ENCODE measurements around the gene RALGAPB.
A peak's percentile ranks its signal among the peaks of the same experiment; 100 is the strongest.
"Not testable (repeated sequence)": the region's sequence is repeated elsewhere in the genome, so short reads cannot be mapped to it uniquely, and the experiment has no call there.

Gene RALGAPB

DNA sequence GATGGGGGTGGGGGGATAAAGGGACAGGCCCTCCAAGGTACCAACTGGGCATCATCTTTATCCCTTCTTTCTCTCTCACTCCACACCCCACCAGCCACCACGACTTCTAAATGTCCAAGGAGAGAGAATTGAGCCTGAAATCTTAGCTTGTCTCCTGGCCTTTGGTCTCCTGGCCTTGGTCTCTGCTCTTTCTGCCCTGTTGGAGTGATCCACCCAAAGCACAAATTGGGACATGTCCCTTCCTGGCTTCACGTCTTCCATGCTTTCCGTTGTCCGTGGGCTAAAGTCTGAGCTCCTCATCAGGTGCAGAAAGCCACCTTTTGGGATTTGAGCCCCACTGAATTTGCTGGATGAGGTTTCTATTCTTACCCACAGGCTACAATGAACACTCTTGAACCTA is 116.7 kb downstream of the RALGAPB start:
- DNase-seq, result no peak

DNA sequence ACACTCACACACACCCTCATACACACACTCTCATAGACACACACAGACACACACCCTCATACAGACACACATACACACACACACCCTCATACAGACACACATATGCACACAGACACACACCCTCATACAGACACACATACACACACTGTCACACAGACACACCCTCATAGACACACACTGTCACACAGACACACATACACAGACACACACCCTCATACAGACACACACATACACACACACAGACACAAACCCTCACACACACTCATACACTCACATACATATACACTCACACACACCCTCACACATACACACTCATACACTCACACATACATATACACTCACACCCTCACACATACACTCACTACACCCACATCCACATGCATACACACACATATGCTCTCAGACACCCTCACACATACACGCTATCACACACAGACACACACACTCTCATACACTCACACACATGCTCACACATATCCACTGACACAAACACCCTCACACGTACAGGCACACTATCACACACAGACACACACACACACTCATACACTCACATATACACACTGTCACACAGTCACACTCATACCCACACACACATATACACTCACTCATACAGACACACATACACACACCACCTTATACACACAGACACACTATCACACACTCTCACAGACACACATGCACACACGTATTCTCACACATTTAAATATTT is 117.5 kb downstream of the RALGAPB start:
- no peak for DNase-seq

- DNase-seq, result no peak
These were observed 118.2 kb downstream of the RALGAPB start for GRCh38 chr20:38590676-38591473.

DNA sequence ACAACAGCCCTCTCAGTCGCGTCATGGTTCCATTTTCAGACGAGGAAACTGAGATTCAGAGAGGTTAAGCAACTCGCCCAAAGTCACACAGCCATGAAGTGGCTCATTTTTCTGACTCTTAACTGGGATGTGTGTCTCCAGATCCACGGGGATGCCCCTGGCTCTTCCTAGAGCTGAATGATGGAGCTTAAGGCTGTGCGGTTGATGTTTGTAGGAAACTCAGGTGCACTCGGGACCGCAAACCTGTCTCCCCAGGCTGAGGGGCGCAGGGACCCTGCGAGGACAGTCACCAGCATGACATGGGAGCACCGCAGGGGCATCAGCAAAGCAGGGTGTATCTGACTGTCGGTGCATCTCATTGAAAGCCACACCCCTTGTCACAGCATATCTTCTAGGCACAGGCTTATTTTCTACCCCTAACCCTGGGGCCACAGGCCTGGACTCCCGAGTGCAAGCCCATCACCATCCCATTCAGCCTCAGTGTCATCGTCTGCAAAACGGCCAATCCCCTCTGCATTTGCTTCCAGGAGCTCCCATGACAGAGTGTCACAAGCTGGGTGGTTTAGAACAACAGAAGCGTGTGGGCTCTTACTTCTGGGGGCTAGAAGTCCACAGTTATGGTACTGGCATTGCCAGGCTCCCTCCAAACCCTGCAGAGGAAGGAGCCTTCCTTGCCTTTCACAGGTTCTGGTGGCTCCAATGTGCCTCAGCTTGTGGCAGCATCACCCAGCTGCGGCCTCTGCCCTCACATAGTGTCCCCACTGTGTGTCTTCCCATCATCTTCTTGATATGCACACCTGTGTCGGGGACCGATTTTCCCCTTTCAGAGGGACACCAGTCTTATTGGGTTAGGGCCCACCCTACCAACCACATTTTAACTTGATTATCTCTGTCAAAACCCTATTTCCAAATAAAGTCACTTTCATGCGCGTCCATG is 119.1 kb downstream of the RALGAPB start:
- DNase-seq, result no peak

DNA sequence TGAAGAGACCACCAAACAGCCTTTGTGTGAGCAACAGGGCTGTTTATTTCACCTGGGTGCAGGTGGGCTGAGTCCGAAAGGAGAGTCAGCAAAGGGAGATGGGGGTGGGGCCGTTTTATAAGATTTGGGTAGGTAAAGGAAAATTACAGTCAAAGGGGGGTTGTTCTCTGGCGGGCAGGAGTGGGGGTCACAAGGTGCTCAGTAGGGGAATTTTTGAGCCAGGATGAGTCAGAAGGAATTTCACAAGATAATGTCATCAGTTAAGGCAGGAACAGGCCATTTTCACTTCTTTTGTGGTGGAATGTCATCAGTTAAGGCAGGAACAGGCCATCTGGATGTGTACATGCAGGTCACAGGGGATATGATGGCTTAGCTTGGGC is 119.8 kb downstream of the RALGAPB start:
- not testable (repeated sequence) for DNase-seq

GRCh38 chr20:38594281-38594680 is 121.6 kb downstream of the RALGAPB start:
- DNase-seq, result not testable (repeated sequence)

GRCh38 chr20:38595886-38596285 is 123.2 kb downstream of the RALGAPB start:
- not testable (repeated sequence) for DNase-seq

DNA sequence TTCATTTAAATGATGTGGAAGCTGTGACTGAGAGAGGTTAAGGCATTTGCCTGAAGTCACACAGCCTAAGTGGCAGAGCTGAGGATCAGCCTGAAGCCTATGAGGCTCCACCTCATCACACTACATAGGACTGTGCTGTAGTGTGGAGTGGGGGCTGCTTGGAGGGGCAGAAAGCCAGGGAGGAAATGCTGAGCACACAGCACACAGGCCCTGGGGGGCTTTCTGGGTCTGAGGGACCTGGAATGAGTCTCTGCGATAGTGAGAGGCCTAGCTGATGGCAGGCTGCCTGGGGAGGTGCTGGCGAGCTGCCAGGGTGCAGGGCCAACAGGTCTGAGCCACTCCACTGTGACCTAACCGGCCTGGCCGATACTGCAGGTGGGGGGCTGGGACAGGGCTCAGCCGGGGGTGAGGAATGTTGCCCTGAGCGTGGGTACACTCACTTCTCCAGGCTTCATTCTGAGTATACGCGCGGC is 126.8 kb downstream of the RALGAPB start:
- DNase-seq, result no peak

GRCh38 chr20:38600057-38600456 is 127.4 kb downstream of the RALGAPB start:
- DNase-seq, result no peak

DNA sequence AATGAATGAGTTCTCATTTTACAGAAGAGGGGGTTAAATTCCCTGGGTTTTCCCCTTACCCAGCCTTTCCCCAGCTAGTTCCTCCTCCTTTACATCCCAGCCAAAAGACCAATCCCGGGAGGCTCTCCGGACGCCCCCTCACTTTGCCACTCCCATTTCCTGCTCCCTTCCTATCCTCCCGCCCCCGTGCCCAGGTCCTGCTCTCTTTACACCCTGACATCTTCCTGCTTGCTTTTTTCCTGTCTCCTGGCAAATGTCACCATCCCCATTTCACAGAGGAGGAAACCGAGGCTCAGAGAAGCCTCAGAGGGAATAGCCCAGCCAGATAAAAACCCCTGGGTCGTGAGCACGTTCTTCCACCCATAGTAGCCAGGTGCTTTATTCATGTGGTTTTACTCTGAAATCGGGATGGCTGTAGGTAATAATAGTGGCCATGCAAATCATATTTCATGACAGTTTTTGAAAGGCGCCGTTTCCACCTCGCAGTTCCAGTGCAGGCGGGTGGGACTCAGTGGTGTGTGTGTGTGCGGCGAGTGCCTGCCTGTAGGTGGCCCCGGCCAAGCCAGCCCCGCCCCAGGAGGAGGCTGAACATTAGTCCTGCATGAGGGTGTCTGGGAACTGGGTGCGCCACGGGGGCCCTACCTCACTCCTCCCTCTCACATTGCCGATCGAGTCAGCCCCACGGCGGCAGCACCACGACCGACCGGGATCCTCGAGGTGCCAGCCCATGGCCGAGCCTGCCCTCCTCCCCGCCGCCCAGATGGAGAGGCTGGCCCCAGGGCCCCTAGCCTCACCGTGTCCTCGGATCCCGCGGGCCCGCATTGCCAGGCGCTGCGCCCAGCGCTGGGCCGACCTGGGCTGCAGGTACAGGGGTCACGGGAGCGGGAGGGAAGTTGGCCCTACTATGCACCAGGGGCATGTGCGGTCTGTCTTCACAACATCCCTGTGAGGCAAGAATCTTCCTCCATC is 128.9 kb downstream of the RALGAPB start, which contains the start of gene ARHGAP40:
Gene ARHGAP40 (plus strand): TSS at position 594 of the 969 bp plus-strand sequence.
- DNase-seq, result peak; percentile 11 to 20

- no peak for DNase-seq
These were observed 129.5 kb downstream of the RALGAPB start for GRCh38 chr20:38602185-38602581.

DNA sequence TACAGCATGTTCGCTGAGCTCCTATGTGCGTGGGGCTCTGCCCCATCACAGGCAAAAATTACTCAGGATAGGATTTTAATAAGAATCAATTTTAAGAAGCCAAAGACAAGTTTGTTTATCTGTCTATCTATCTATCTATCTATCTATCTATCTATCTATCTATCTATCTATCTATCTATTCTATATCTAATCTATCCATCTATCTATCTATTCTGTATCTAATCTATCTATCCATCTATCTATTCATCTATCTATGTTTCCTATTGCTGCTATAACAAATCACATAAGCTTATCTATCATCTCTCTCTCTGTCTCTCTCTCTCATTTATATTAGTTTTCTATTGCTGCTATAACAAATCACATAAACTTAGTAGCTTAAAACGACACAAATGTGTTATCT is 130.6 kb downstream of the RALGAPB start:
- DNase-seq, result no peak

- no peak for DNase-seq
These were observed 132.2 kb downstream of the RALGAPB start for GRCh38 chr20:38604873-38605303.

- no peak for DNase-seq
These were observed 134.7 kb downstream of the RALGAPB start for GRCh38 chr20:38607351-38607750.

DNA sequence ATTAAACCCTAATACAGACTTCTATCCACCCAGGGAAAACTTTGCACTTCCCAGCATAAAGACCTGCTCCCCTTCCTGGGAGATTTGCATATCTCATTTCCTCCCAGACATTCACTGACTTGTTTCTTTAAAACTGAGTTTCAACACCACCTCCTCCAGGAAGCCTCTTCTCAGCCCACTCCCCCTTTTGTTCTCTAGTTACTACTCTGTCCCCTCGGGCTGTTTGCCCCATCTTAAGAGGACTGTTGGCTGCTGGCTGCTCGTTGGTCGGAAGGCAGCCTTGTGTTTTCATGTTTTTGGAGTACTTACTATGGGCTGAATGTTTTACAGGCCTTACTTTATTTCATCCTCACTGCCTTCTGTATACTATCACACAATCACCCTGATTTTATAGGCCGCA is 135.5 kb downstream of the RALGAPB start:
- no peak for DNase-seq

GRCh38 chr20:38609815-38610214 is 137.2 kb downstream of the RALGAPB start:
- no peak for DNase-seq

- DNase-seq, result no peak
These were observed 137.9 kb downstream of the RALGAPB start for GRCh38 chr20:38610521-38610920.

GRCh38 chr20:38612751-38613515 is 140.3 kb downstream of the RALGAPB start:
- DNase-seq, result no peak

- no peak for DNase-seq
These were observed 142.6 kb downstream of the RALGAPB start for GRCh38 chr20:38615283-38615682.

- no peak for DNase-seq
These were observed 143.8 kb downstream of the RALGAPB start for GRCh38 chr20:38616457-38616856.

Measured in activated CD4-positive, alpha-beta T cell treated with anti-CD3 and anti-CD28 coated beads, Interleukin-2, amount 50 U/mL, for 48 hours (primary cell).